DMS114 treated with DMSO at 0.1 percent for 48 hours (cell line): Measurements from ENCODE around the gene SEL1L3.

Experiments used
- DNase-seq: peaks from one replicate; lab custom pipeline; 2025; ENCODE audit not compliant: unreplicated experiment; lab: John Stamatoyannopoulos, UW

Gene SEL1L3

DNA sequence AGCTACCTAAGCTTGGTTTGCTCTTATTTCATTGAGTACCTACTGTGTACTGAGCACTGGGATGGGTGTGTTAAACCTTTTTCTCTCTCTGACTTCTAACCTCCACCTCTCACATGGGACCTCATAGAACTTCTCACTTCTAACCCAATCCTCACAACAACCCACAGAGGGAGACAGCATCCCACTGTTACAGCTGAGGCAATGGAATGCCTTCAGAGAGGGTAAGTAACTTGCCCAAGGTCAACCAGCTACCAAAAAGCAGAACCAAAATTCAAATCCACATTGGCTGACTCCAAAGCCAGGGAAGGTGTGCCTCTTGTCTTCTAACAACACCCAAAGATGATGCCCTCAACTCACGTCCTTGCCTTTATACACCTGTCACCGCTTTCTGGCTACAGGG, 5.4 kb downstream of the SEL1L3 start:
- DNase-seq = no peak

DNA sequence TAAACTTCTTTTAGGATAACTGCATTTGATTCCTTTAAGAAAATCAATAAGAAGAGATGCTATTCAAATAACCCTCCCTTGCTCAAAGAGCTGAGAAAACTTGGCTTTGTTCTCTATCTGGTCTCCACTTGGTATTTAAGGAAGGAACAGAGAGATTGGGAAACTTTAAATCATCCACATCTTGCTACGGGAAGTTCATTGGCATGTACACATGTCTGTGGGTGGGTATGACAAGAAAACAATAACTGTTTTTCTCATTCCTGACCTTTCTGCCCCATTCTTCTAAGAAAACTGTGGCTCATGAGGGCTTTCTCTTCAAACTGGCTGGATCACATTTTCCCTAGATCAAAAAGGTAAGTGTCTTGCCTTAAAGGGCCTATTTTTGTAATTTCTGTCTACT, 6.0 kb downstream of the SEL1L3 start:
- DNase-seq = no peak

DNA sequence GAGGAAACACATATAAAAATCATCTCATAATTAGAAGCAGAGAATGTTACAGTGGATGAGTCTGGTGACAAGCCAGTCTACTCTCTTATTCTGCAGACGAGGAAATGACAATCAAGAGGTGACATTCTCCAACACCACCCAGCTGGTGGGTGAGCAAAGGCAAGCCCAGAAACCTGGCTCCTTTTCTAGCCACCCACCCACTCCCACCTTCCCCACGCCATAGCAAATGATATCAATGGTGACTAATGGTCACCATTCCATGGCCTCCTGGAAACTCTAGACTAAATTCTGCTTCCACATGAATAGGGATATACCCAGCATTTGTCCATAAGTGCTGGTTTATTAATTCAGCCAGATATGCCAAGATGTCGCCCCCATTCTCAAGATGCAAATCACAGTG, 10.7 kb downstream of the SEL1L3 start:
- no peak for DNase-seq

- DNase-seq = no peak
Observed at GRCh38 chr4:25847329-25847728, 15.5 kb downstream of the SEL1L3 start.

DNA sequence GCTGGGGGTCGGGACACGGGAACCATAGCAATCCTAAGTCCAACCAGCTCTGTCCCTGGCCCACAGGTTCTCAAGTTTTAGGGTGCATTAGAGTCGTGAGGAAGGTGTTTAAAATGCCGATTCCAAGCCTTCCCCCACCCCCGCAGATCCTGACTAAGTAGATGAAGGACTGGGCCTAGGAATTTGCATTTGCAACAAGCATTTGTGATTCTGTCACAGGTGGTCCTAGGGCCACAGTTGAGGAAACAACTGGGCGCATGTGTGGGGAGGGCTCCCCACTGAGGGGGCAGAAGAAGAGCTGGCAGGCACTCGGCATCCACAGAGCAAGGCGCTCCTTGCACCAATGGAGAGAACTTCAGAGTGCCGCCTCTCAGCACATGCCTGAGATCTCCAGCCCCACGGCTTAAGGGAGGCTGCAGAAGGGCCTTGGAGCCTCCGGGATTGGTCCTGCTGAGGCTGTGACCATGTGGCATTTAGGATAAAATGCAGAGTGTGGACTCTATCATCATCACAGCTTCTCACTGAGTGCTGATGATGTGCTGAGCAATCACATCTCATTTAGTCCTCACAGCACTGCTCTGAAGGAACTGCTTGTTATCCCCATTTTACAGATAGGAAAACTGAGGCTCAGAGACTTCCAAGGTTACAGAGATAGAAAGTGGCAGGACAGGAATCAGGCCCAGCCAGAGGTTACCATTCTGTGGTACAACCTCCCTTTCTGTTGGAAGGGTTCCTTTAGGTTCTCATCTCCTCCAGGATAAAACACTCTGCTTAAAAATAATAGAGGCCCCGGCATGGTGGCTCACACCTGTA, 16.7 kb downstream of the SEL1L3 start:
- no peak for DNase-seq

GRCh38 chr4:25844961-25845712, 17.7 kb downstream of the SEL1L3 start:
- no peak for DNase-seq

DNA sequence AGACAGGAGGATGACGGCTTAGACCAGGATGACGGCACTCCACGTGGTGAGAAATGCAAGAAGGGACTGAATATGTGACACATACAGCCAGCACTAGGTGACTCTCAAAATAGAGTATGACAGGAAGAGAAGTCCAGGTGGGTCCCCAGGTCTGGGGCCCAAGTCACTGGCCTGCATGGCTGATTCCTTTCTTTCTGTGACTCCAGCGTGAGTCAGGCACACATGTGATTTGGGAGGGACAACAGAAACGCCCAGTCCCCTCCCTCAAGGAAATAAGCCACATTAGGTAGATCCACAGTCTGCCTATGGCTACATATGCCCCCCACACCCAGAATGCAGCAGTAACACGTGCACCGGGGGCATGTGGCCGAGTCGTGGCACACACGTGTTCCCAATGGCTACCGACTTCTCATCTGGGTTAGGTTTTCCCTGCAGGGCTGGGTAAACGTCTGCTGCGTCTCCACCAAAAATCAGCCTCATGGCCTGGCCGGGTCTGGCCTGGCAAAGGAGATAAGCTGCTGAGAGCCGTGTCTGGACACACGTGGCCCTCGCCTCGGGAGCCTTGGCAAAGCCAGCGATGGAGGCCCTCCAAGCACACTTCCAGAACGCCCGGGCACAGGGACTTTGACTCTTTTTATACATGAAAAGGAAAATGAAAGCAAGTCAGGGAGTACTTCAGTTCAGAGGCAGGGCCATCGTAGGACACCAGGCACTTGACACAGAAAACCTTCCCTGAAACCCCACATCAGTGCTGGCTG, 19.3 kb downstream of the SEL1L3 start:
- DNase-seq = no peak

DNA sequence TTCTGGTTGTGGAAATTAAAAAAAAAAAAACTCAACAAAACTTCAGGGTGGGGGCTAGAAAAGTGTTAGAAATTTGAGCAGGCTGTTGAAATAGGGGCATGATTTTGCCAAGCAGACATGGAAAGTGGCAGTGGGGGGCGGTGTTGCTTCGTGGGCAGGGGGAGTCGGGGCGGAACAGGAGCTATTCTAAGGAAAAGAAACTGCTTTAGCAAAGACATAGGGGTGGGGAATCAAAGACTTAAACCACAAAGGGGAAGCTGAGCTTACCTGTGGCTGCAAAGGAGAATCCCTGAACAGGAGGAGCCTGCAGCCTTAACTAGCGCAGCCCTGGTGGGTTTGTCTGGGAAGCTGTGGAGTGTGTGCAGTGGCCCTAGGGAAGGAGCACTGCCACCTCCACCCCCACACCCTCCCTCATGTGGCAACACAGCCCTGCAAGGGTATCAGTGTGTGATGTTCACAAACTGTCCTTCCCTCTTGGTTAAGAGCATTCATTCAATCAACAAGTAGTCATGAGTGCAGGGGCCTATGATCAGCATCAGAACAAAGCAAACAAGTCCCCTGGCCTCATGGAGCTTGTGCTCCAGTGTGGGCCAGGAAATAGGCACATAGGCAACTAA, 20.5 kb downstream of the SEL1L3 start:
- no peak for DNase-seq

GRCh38 chr4:25839687-25840086, 23.1 kb downstream of the SEL1L3 start:
- DNase-seq = no peak

DNA sequence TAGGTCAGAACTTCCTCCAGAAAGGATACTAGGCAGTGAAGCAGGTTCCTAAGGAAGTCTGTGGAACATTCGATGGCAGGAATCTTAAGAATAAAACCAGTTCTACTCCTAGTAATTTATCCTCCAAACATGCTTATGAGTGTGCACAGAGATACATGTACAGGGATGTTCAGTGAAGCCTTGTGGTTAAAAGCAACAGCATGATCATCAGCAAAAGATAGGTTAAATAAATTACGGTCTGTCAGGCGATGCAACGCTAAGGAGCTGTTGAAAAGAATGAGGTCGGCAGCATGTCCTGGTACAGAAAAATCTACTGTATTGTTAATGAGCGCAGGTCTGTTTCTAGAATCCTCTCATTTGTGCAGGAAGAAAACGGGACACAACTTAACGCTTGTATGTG, 23.6 kb downstream of the SEL1L3 start:
- DNase-seq = no peak

GRCh38 chr4:25838526-25838925, 24.3 kb downstream of the SEL1L3 start:
- no peak for DNase-seq

GRCh38 chr4:25837107-25837506, 25.7 kb downstream of the SEL1L3 start:
- DNase-seq = no peak

DNA sequence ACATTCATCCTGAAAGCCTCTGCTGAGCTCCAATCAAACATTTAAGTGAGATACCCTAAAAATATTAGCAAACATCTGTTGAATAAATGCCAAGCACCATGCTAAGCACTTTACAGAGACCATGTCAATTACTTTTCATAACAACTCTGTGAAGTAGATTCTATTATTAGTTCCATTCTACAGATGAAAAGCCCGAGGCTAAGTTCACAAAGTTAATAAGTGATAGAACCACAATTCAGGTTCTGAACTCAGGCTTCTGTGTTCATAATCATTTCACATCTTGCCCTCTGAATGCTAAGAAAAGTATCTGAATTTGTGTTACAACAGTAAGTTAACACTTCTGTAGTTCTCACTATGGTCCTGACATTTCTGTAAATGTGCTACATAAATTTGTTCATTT, 27.4 kb downstream of the SEL1L3 start:
- DNase-seq = no peak

DNA sequence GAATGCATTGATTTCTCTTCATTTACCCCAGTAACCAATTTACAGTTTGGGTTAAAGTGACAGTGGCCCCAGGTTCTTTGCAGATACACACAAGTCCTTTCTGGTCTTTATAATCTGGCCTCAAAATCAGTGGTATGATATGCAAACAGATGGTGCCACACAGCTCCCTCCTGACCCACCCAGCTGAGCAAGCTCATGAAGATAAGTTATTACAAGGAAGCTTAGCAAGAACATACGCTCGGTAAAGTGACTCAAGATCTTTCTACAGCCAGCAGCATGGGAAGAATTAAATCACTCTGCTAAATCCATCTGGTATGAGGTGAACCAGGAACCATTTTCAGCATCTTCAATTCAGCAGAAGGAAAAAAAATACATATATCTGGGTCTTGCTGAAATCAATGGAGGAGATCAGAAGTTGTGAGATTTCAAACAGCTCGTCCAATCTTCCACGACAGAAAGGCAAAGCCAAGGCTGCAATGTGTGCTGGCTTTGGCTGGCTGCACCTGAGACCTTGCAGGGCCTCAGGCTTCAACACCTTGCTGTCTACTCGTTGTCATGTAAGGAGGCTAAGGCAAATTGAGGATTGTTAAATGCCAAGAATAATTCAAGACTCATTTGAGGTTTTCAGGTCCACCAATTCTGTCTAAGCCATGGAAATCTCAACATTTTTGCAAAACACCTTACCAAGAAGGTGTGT, 28.2 kb downstream of the SEL1L3 start:
- no peak for DNase-seq

DNA sequence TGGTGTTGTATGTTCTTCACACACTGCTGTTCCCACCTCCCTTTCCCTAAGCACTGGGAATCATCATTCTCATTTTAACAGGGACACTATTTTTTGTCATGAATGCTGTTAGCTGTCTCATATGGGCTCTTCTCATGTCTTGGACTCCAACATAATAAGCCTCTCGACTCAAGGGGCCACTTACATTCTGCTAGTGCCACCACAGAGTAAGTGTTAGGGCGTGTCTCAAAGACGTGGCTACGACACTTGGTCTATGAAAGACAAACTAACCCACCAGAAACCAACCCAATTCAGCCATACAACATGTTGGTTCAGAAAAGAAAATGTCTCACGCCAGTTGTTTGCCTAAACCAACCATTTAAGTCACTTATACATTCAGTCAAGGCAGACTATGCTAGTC, 32.2 kb downstream of the SEL1L3 start:
- no peak for DNase-seq

GRCh38 chr4:25827897-25828296, 34.9 kb downstream of the SEL1L3 start:
- no peak for DNase-seq

DNA sequence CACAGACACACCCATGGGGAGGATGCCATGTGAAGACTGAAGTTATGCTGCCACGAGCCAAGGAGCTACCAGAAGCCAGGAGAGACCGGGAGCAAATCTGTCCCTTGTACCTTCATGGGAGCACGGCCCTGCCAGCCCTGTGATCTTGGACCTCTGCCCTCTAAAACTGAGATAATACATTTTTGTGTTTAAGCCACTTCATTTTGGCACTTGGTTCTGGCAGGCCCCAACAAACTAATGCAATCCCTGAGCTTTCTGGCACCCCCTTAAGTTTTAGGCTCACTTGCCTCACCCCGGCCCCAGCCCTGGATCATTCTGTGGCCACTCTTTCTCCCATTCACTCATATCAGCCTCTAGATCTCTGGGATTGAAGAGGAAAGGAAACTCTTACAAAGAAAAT, 35.4 kb downstream of the SEL1L3 start:
- no peak for DNase-seq

DNA sequence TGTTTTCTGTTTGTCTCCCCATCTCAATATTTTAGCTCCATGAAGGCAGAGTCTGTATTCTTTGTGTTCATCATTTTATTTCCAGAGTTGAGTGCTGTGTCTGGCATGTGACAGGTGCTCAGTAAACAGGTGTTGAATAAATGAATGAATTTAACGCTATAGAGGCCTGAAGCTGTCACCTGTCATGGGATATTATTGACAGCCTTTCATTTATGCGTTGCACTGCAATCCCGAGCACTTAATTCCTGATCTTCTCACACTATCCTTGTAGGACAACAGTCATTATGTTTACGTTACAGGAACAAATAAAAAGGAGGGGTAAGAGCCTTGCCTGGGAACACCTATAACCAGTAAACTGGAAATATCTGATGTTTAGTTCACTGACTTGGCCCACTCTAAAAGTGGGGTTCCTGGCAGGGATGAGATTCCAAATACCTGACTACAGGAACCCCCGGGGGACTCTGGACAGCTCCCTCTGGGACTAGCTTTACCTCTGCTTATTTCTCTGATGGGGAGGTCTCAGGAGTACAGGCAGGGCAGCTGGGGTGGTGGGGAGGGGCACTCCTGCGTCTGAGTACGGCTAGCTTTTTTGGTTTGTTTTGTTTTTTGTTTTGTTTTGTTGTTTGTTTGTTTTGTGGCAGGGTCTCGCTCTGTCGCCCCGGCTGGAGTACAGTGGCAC, 36.6 kb downstream of the SEL1L3 start:
- no peak for DNase-seq

- no peak for DNase-seq
Observed at GRCh38 chr4:25823632-25824031, 39.2 kb downstream of the SEL1L3 start.

DNA sequence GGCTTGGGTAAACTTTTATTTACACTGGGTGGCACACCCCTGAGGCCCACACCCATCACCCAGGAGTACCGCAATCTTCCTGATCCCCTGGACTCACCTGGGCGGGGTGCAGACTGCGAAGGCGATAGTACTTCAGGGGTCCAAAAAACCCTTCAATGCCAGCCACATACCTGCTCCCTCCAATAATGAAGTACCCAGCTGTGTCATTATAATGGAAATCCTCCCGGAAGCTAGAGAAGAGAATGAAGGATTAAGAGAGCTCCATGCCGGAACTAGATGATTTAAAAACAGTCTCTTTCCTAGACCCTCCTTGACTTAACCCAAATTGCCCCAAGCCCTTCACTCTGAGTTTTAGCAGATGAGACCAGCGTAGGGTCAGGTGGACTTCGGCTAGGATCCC, 40.9 kb downstream of the SEL1L3 start:
- DNase-seq = no peak
